ENCODE measurements around the gene IQSEC1.
A peak's percentile ranks its signal among the peaks of the same experiment; 100 is the strongest.

Gene IQSEC1

DNA sequence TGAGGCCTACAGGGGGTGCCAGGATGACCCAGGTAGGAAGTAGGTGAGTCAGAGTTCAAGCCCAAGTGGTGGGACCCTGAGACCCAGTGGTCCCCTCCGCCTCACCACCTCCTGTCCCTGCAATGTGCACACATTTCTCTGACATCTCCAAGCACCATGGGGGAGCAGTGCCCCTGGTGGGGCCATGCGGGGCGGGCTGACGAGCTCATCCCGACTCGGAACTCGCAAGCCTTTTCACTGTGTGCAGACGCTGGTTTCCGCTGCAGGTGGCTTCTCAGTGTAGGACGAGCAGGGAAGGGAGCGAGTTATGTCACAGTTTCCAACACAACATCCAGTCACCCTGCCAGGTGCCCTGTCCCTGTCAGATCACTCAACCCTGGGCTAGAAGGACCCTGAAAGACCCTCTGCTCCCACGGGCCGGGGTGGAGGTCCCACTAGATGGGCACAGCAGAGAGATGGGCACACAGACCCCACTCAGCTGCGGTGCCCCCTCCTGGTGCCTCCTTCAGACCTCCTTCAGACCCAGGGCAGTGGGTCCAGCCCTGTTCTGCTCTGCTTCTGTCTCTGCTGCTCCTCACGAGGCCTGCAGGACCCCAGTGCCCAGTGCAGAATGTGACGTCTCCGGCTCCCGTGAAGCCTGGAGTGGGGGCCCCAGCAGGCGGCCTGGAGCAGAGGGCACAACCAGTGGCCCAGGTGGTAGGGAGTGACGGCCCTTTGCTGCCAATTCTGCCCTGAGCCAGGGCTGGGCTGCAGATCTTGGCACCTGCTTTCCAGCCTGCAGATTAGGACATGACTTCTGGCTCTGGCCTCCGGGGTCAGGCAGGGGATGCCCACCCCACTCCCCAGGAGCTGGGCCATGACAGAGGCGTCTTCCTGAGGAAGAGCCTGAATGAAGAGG is 129.9 kb downstream of the IQSEC1 start:
- no peak overlapping the region for H3K23ac ChIP-seq (ENCODE audit: low read length in 2 of 2)
- H3K36me3 ChIP-seq (ENCODE audit: control insufficient read depth in 1 of 2, insufficient read depth in 2 of 2, low read depth in 1 of 2, low read length in 2 of 2): peaks cover 20 to 55% of the 10 kb centered on the region in 2 experiments
- no peak overlapping the region for H2AFZ ChIP-seq (ENCODE audit: low read depth, low read length)
- no peak overlapping the region for H2BK15ac ChIP-seq (ENCODE audit: low read depth, poor library complexity, severe bottlenecking)
- no peak overlapping the region for H2AK5ac ChIP-seq (ENCODE audit: low read length, severe bottlenecking)
- no peak overlapping the region for H3K4me3 ChIP-seq (ENCODE audit: insufficient read depth in 1 of 2, low read depth in 1 of 2, low read length in 2 of 2)
- H3K14ac ChIP-seq (ENCODE audit: low read length in 2 of 2): peak overlapping the region in 1 of 2 experiments; percentile 19
- no peaks in the 10 kb centered on the region for H3K9me3 ChIP-seq (ENCODE audit: control insufficient read depth, low read length)
- no peak overlapping the region for H3K27ac ChIP-seq (ENCODE audit: low read length, poor library complexity, severe bottlenecking)
- H3K4me1 ChIP-seq (ENCODE audit: control insufficient read depth, insufficient read depth, low read depth, low read length): peaks cover 18% of the 10 kb centered on the region
- H3K79me1 ChIP-seq (replicated peaks; ENCODE audit: low read length, poor library complexity, severe bottlenecking): peaks cover 55% of the 10 kb centered on the region
- H3K4ac ChIP-seq (ENCODE audit: low read depth in 1 of 2, low read length in 2 of 2): no peak overlapping the region
- no peak overlapping the region for H4K8ac ChIP-seq (ENCODE audit: low read length)
- no peak overlapping the region for H2BK12ac ChIP-seq (ENCODE audit: low read length in 2 of 2)
- H2BK120ac ChIP-seq (ENCODE audit: low read depth, low read length): no peak overlapping the region
- WGBS: 93% methylated on average over 22 of the region's 22 CpGs
- no peak overlapping the region for H3K4me2 ChIP-seq (ENCODE audit: low read length, poor library complexity, severe bottlenecking)
- DNase-seq: no peak
- H2BK5ac ChIP-seq (ENCODE audit: low read depth, low read length, poor library complexity, severe bottlenecking): no peak overlapping the region
- H4K91ac ChIP-seq (ENCODE audit: low read length): no peak overlapping the region
- no peaks in the 10 kb centered on the region for H3K27me3 ChIP-seq (ENCODE audit: control insufficient read depth in 1 of 2, insufficient read depth in 1 of 2, low read length in 2 of 2)
- no peak overlapping the region for H3K18ac ChIP-seq (ENCODE audit: low read depth in 1 of 2, low read length in 2 of 2)
- H3K9ac ChIP-seq (ENCODE audit: low read length): no peak overlapping the region

DNA sequence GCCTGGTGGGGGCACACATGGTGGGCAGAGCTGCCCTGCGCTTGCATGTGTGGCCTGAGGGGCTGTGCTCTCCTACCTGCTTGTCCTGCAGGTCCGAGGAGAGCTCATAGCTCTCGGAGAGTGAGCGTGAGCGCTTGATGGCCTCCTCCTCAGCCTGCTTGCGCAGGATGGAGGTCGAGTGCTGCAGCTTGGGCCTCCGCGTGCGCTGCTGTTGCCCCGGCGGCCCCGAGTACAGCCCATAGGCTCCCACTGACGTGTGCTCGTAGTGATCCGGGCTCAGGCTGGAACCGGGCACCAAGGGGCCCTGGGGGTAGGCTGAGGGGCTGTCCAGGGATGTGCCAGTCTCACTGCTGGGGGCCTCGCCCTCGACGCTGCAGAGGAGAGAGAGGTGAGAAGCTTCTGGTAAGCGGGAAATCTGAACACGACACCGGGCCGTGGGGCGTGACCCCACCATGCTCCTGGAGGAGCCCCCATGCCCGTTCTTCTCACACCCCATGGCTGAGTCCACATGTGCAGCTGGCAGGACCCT is 131.7 kb downstream of the IQSEC1 start:
- peaks cover 22 to 62% of the 10 kb centered on the region in 2 experiments for H3K36me3 ChIP-seq (ENCODE audit: control insufficient read depth in 1 of 2, insufficient read depth in 2 of 2, low read depth in 1 of 2, low read length in 2 of 2)
- WGBS: 95% methylated on average over 26 of the region's 26 CpGs
- H3K79me1 ChIP-seq (replicated peaks; ENCODE audit: low read length, poor library complexity, severe bottlenecking): peaks cover 42% of the 10 kb centered on the region
- no peak overlapping the region for H3K14ac ChIP-seq (ENCODE audit: low read length in 2 of 2)
- H3K9ac ChIP-seq (ENCODE audit: low read length): no peak overlapping the region
- H3K4me2 ChIP-seq (ENCODE audit: low read length, poor library complexity, severe bottlenecking): no peak overlapping the region
- no peak overlapping the region for H3K18ac ChIP-seq (ENCODE audit: low read depth in 1 of 2, low read length in 2 of 2)
- H2BK15ac ChIP-seq (ENCODE audit: low read depth, poor library complexity, severe bottlenecking): no peak overlapping the region
- H4K8ac ChIP-seq (ENCODE audit: low read length): no peak overlapping the region
- no peak overlapping the region for H3K27ac ChIP-seq (ENCODE audit: low read length, poor library complexity, severe bottlenecking)
- no peak overlapping the region for H2AFZ ChIP-seq (ENCODE audit: low read depth, low read length)
- H3K27me3 ChIP-seq (ENCODE audit: control insufficient read depth in 1 of 2, insufficient read depth in 1 of 2, low read length in 2 of 2): no peaks in the 10 kb centered on the region
- no peak overlapping the region for H3K4ac ChIP-seq (ENCODE audit: low read depth in 1 of 2, low read length in 2 of 2)
- no peak overlapping the region for H2BK12ac ChIP-seq (ENCODE audit: low read length in 2 of 2)
- H3K23ac ChIP-seq (ENCODE audit: low read length in 2 of 2): no peak overlapping the region
- H3K4me1 ChIP-seq (ENCODE audit: control insufficient read depth, insufficient read depth, low read depth, low read length): peaks cover 7% of the 10 kb centered on the region
- H4K91ac ChIP-seq (ENCODE audit: low read length): no peak overlapping the region
- H2AK5ac ChIP-seq (ENCODE audit: low read length, severe bottlenecking): no peak overlapping the region
- no peak overlapping the region for H2BK5ac ChIP-seq (ENCODE audit: low read depth, low read length, poor library complexity, severe bottlenecking)
- no peak overlapping the region for H2BK120ac ChIP-seq (ENCODE audit: low read depth, low read length)
- H3K9me3 ChIP-seq (ENCODE audit: control insufficient read depth, low read length): no peaks in the 10 kb centered on the region
- no peak for DNase-seq
- no peak overlapping the region for H3K4me3 ChIP-seq (ENCODE audit: insufficient read depth in 1 of 2, low read depth in 1 of 2, low read length in 2 of 2)

DNA sequence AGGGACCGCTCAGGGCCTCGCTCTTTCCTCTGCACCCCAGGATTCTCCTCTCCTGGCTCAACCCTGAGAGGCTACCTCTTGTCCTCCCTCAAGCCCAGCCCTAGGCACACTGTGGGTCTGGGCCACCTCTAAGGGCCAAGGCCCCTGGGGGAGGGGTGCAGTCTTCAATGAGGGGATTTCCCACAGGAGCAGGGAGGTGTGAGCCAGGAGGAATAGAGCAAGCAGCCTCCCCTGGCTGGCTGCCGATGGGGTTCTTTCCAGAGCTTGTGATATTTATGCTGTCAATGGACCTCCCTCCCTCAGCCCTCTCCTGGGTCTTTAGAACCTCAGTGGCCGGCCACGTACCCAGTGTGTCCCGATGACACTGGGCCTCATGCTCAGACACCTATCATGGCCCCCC is 132.4 kb downstream of the IQSEC1 start:
- H3K4me1 ChIP-seq (ENCODE audit: control insufficient read depth, insufficient read depth, low read depth, low read length): peaks cover 7% of the 10 kb centered on the region
- H4K8ac ChIP-seq (ENCODE audit: low read length): no peak overlapping the region
- peaks cover 29 to 69% of the 10 kb centered on the region in 2 experiments for H3K36me3 ChIP-seq (ENCODE audit: control insufficient read depth in 1 of 2, insufficient read depth in 2 of 2, low read depth in 1 of 2, low read length in 2 of 2)
- no peak overlapping the region for H3K4ac ChIP-seq (ENCODE audit: low read depth in 1 of 2, low read length in 2 of 2)
- no peaks in the 10 kb centered on the region for H3K27me3 ChIP-seq (ENCODE audit: control insufficient read depth in 1 of 2, insufficient read depth in 1 of 2, low read length in 2 of 2)
- H3K4me3 ChIP-seq (ENCODE audit: insufficient read depth in 1 of 2, low read depth in 1 of 2, low read length in 2 of 2): no peak overlapping the region
- no peak overlapping the region for H2AK5ac ChIP-seq (ENCODE audit: low read length, severe bottlenecking)
- H3K4me2 ChIP-seq (ENCODE audit: low read length, poor library complexity, severe bottlenecking): no peak overlapping the region
- no peak overlapping the region for H3K18ac ChIP-seq (ENCODE audit: low read depth in 1 of 2, low read length in 2 of 2)
- no peak overlapping the region for H3K14ac ChIP-seq (ENCODE audit: low read length in 2 of 2)
- 97% methylated on average over 6 of the region's 6 CpGs for WGBS
- DNase-seq: no peak
- H2BK15ac ChIP-seq (ENCODE audit: low read depth, poor library complexity, severe bottlenecking): no peak overlapping the region
- H2BK5ac ChIP-seq (ENCODE audit: low read depth, low read length, poor library complexity, severe bottlenecking): no peak overlapping the region
- no peak overlapping the region for H3K23ac ChIP-seq (ENCODE audit: low read length in 2 of 2)
- H2AFZ ChIP-seq (ENCODE audit: low read depth, low read length): no peak overlapping the region
- no peak overlapping the region for H2BK12ac ChIP-seq (ENCODE audit: low read length in 2 of 2)
- no peak overlapping the region for H3K9ac ChIP-seq (ENCODE audit: low read length)
- H3K27ac ChIP-seq (ENCODE audit: low read length, poor library complexity, severe bottlenecking): no peak overlapping the region
- H3K79me1 ChIP-seq (replicated peaks; ENCODE audit: low read length, poor library complexity, severe bottlenecking): peaks cover 37% of the 10 kb centered on the region
- no peak overlapping the region for H2BK120ac ChIP-seq (ENCODE audit: low read depth, low read length)
- no peak overlapping the region for H4K91ac ChIP-seq (ENCODE audit: low read length)
- no peaks in the 10 kb centered on the region for H3K9me3 ChIP-seq (ENCODE audit: control insufficient read depth, low read length)

DNA sequence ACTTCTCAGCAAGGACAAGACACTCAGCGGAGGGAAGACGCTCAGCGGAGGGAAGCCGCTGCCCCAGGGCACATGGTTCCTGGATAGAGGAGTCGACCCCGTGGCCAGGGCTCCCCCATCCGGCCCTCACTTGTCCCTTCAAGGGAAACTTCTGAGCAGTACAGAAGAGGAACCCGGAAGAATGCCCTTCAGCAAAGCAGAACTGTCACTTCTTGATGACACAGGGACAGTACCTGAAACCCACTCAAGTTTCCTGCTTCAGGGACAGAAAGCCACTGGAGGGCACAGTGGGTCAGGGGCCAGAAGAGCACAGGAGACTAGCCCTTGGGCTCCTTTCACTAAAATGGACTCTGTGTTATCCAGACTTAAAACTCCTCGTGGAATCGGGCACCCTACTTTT is 134.1 kb downstream of the IQSEC1 start:
- Histone ChIP-seq H3K4me1 (ENCODE audit: control insufficient read depth, insufficient read depth, low read depth, low read length) (peaks cover 1% of the 10 kb centered on the region), H3K14ac (ENCODE audit: low read length in 2 of 2) (no peak overlapping the region), H2BK15ac (ENCODE audit: low read depth, poor library complexity, severe bottlenecking) (no peak overlapping the region), H3K9ac (ENCODE audit: low read length) (peak overlapping the region; percentile 78), H3K23ac (ENCODE audit: low read length in 2 of 2) (no peak overlapping the region), H2AFZ (ENCODE audit: low read depth, low read length) (no peak overlapping the region), H2AK5ac (ENCODE audit: low read length, severe bottlenecking) (no peak overlapping the region), H3K36me3 (ENCODE audit: control insufficient read depth in 1 of 2, insufficient read depth in 2 of 2, low read depth in 1 of 2, low read length in 2 of 2) (peaks cover 39 to 78% of the 10 kb centered on the region in 2 experiments), H2BK12ac (ENCODE audit: low read length in 2 of 2) (no peak overlapping the region), H3K18ac (ENCODE audit: low read depth in 1 of 2, low read length in 2 of 2) (no peak overlapping the region), H3K79me1 (replicated peaks; ENCODE audit: low read length, poor library complexity, severe bottlenecking) (peaks cover 30% of the 10 kb centered on the region), H3K4me3 (ENCODE audit: insufficient read depth in 1 of 2, low read depth in 1 of 2, low read length in 2 of 2) (no peak overlapping the region), H3K4ac (ENCODE audit: low read depth in 1 of 2, low read length in 2 of 2) (no peak overlapping the region), H3K9me3 (ENCODE audit: control insufficient read depth, low read length) (no peaks in the 10 kb centered on the region), H3K4me2 (ENCODE audit: low read length, poor library complexity, severe bottlenecking) (no peak overlapping the region), H4K91ac (ENCODE audit: low read length) (no peak overlapping the region), H4K8ac (ENCODE audit: low read length) (no peak overlapping the region), H3K27me3 (ENCODE audit: control insufficient read depth in 1 of 2, insufficient read depth in 1 of 2, low read length in 2 of 2) (no peaks in the 10 kb centered on the region), H3K27ac (ENCODE audit: low read length, poor library complexity, severe bottlenecking) (no peak overlapping the region), H2BK5ac (ENCODE audit: low read depth, low read length, poor library complexity, severe bottlenecking) (no peak overlapping the region), H2BK120ac (ENCODE audit: low read depth, low read length) (no peak overlapping the region)
- DNase-seq: no peak
- WGBS: 93% methylated on average over 10 of the region's 10 CpGs

Data from mesenchymal stem cell (in vitro differentiated cells and primary cell).